Myometrial cell (primary cell): ENCODE measurements around the gene AGAP5. TPM values are rescaled to one million over a fixed set of nuclear protein-coding genes. Genes with fewer than 3 reads are reported as not detected.

ENCODE experiments used
- total RNA-seq: library from RNA; depleted of rRNA; stranded (reverse); fragments of >200 nt; gene quantifications from 2 replicates; pipeline ENCODE4 v1.2.3, GENCODE V29; 2015

The AGAP5 gene
- 1.6 TPM in 1 of 2 replicates, not detected in the other for total RNA-seq

GRCh38 chr10:73697675-73698159 lies at the start of gene AGAP5:
TSS of gene AGAP5 (minus strand) at chr10:73698109. CDS start at chr10:73697755, 354 bp downstream.

GRCh38 chr10:73743905-73744663 lies 46.2 kb upstream of the AGAP5 start, which contains the start of gene SEC24C:
TSS of gene SEC24C (plus strand) at chr10:73744372. CDS start at chr10:73746833, 2,461 bp downstream.

GRCh38 chr10:73655990-73656298 lies 42.0 kb downstream of the AGAP5 start, which contains the start of gene SYNPO2L:
TSS of gene SYNPO2L (minus strand) at chr10:73656029. CDS start at chr10:73655922, 107 bp downstream.

DNA sequence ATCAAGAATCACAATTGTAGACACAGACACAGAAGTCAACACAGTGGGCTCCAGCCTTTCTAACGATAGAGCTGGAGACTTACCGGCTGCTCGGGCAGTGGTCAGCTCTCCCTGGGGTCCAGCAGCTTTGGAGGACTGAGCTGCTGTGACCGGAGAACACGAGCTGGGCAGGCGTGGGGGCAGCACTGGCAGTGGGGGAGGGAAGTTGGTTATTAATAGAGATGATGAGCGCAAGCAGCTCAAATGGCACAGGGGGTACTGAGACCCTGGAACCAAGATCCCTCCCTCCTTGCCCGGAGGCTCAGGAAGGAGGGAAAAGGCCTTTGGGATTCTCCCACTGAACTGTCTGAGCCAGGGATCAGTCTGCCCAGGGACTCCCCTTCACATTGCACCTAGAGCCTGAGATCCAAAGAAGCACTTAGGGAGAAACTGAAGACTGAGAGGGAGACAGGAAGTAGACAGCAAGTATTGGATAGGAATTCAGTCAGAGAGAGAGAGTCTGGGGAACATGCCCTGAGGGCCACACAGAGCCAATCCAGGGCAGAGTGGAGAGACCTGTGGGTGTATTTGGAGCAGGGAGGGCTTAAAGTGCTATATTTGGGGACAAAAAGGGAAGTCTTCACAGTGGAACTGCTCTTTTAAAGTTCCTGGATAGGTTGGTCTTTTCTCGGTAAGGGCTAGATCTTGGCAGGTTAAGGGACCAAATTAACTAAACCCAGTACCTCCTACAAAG lies 56.4 kb downstream of the AGAP5 start, which contains the start of gene MYOZ1:
MYOZ1 (minus strand) TSS at position 147 of the 733 bp plus-strand sequence. CDS start 1,457 bp downstream, outside the sequence.

Other genes with a start within 250 kb of the AGAP5 start
- gene PPP3CB, start 202.1 kb downstream of the AGAP5 start, total RNA-seq = 16.1 and 28.0 TPM in 2 replicates
- 17.9 and 23.4 TPM in 2 replicates for gene USP54, start 106.8 kb downstream of the AGAP5 start, total RNA-seq
- gene MYOZ1, start 56.6 kb downstream of the AGAP5 start, total RNA-seq = 0.53 TPM in 1 of 2 replicates, not detected in the other
- under 0.01 and 0.18 TPM in 2 replicates for gene SYNPO2L, start 42.1 kb downstream of the AGAP5 start, total RNA-seq
- gene SEC24C, start 46.3 kb upstream of the AGAP5 start, total RNA-seq = 67.7 and 68.9 TPM in 2 replicates
- gene CHCHD1, start 83.9 kb upstream of the AGAP5 start, total RNA-seq = 37.2 and 39.2 TPM in 2 replicates
- 54.8 and 57.4 TPM in 2 replicates for gene ZSWIM8, start 87.5 kb upstream of the AGAP5 start, total RNA-seq
- gene NDST2, start 113.5 kb upstream of the AGAP5 start, total RNA-seq = 21.9 and 27.3 TPM in 2 replicates
- gene CAMK2G, start 176.4 kb upstream of the AGAP5 start, total RNA-seq = 21.4 and 23.6 TPM in 2 replicates
- gene PLAU, start 213.0 kb upstream of the AGAP5 start, total RNA-seq = 14.9 and 25.1 TPM in 2 replicates